RWPE2 (cell line): ENCODE measurements around the gene RNLS.
"Not testable (repeated sequence)": the region's sequence is repeated elsewhere in the genome, so short reads cannot be mapped to it uniquely, and the experiment has no call there.

Experiments used
- ATAC-seq: fragments of 200-7000 bp; cut with Tn5 transposase; 3 replicates; pipeline ENCODE4 v1.9.1; 2021; ENCODE audit warnings: low read depth
- DNase-seq: peaks from one replicate; pipeline ENCODE4 v3.0.0-alpha.2; 2020; ENCODE audit warnings: low spot score
- H3K27ac ChIP-seq: fragments of 450-650 bp; 2 replicates; pipeline ENCODE4 v1.5.1; 2017; ENCODE audit warnings: mild to moderate bottlenecking; ENCODE audit not compliant: poor library complexity, severe bottlenecking
- H3K27me3 ChIP-seq: fragments of 250-450 bp; sonication (Bioruptor Pico); 2 replicates; pipeline ENCODE4 v1.5.1; 2021; ENCODE audit warnings: mild to moderate bottlenecking, moderate library complexity; ENCODE audit not compliant: insufficient read depth, poor library complexity, severe bottlenecking
- H3K36me3 ChIP-seq: fragments of 250-450 bp; sonication (Bioruptor Pico); 2 replicates; pipeline ENCODE4 v1.5.1; 2020; ENCODE audit warnings: low read depth, mild to moderate bottlenecking, moderate library complexity
- H3K4me1 ChIP-seq: fragments of 250-450 bp; sonication (Bioruptor Pico); 2 replicates; pipeline ENCODE4 v1.5.1; 2021; ENCODE audit warnings: mild to moderate bottlenecking, moderate library complexity; ENCODE audit not compliant: insufficient read depth, poor library complexity, severe bottlenecking
- H3K4me3 ChIP-seq: fragments of 250-450 bp; sonication (Bioruptor Pico); 2 replicates; pipeline ENCODE4 v1.5.1; 2021; ENCODE audit warnings: mild to moderate bottlenecking, moderate library complexity; ENCODE audit not compliant: severe bottlenecking
- H3K9me3 ChIP-seq: fragments of 250-450 bp; sonication (Bioruptor Pico); 2 replicates; pipeline ENCODE4 v1.5.1; 2021; ENCODE audit warnings: mild to moderate bottlenecking, moderate library complexity; ENCODE audit not compliant: severe bottlenecking
- CTCF ChIP-seq: fragments of 450-650 bp; IDR thresholded peaks from one replicate; pipeline ENCODE4 v1.5.1; 2017; ENCODE audit warnings: mild to moderate bottlenecking, moderate library complexity; ENCODE audit not compliant: poor library complexity, severe bottlenecking

Gene RNLS

GRCh38 chr10:88361995-88362807 is 220.9 kb downstream of the RNLS start:
- H3K27me3 ChIP-seq, result no peaks in the 10 kb centered on the region
- ATAC-seq (no peak), DNase-seq (no peak)
- H3K27ac ChIP-seq, result no peak overlapping the region
- H3K4me3 ChIP-seq, result no peak overlapping the region
- no peaks in the 10 kb centered on the region for H3K36me3 ChIP-seq
- H3K9me3 ChIP-seq, result no peaks in the 10 kb centered on the region
- TF ChIP-seq CTCF, result no peak
- no peaks in the 10 kb centered on the region for H3K4me1 ChIP-seq

GRCh38 chr10:88361494-88361893 is 221.6 kb downstream of the RNLS start:
- no peaks in the 10 kb centered on the region for H3K9me3 ChIP-seq
- H3K27ac ChIP-seq, result no peak overlapping the region
- H3K4me1 ChIP-seq, result no peaks in the 10 kb centered on the region
- no peaks in the 10 kb centered on the region for H3K36me3 ChIP-seq
- no peaks in the 10 kb centered on the region for H3K27me3 ChIP-seq
- ATAC-seq (no peak), DNase-seq (no peak)
- no peak overlapping the region for H3K4me3 ChIP-seq
- TF ChIP-seq CTCF, result no peak

GRCh38 chr10:88355750-88356149 is 227.4 kb downstream of the RNLS start:
- H3K27me3 ChIP-seq, H3K4me3 ChIP-seq, H3K9me3 ChIP-seq, H3K27ac ChIP-seq, H3K36me3 ChIP-seq, H3K4me1 ChIP-seq, DNase-seq, ATAC-seq: not testable (repeated sequence)

GRCh38 chr10:88347597-88348304 is 235.4 kb downstream of the RNLS start:
- ATAC-seq, result no peak
- Histone ChIP-seq H3K27me3 (no peaks in the 10 kb centered on the region), H3K27ac (no peak overlapping the region), H3K36me3 (no peaks in the 10 kb centered on the region), H3K4me1 (no peaks in the 10 kb centered on the region), H3K9me3 (no peaks in the 10 kb centered on the region), H3K4me3 (no peak overlapping the region)
- TF ChIP-seq CTCF, result no peak
- DNase-seq, result no peak

GRCh38 chr10:88347022-88347421 is 236.1 kb downstream of the RNLS start:
- Histone ChIP-seq H3K27me3 (no peaks in the 10 kb centered on the region), H3K9me3 (no peaks in the 10 kb centered on the region), H3K36me3 (no peaks in the 10 kb centered on the region), H3K4me3 (no peak overlapping the region), H3K27ac (no peak overlapping the region), H3K4me1 (no peaks in the 10 kb centered on the region)
- ATAC-seq, result no peak
- DNase-seq, result no peak
- no peak for TF ChIP-seq CTCF
